Ishikawa (cell line): ENCODE data around the gene CBX6.

Source experiments
- CEBPB ChIP-seq: IDR thresholded peaks from 2 replicates; pipeline ENCODE4 v1.6.1; 2012
- MAX ChIP-seq: IDR thresholded peaks from 2 replicates; pipeline ENCODE4 v1.6.1; 2012

DNA sequence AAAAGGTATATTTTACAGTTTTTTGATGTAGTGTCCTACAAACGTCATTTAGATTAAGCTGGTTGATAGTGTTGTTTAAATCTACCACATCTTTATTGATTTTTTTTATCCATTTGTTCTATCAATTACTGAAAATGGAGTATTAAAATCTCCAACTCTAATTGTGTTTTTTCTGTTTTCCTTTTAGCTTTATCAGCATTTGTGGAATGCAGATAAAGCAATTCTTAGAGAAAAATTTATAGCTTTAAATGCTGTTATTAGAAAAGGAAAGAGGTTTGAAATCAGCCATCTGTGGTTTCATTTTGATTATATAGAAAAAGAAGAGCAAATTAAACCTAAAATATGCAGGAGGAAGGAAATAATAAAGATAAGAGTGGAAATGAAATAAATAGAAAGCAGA is 39.4 kb upstream of the CBX6 start:
- no peak for TF ChIP-seq CEBPB
- no peak for TF ChIP-seq MAX
